HepG2 (cell line): Measurements from ENCODE around the gene SLC7A6OS. TPM values are rescaled to one million over a fixed set of nuclear protein-coding genes. Genes with fewer than 3 reads are reported as not detected.

ENCODE experiments used
- CERS6 ChIP-seq: sonication (generic); formaldehyde crosslinking; IDR thresholded peaks from 2 replicates; pipeline ENCODE4 v1.5.0; 2020; ENCODE audit warnings: missing genetic modification reagents
- E2F5 ChIP-seq: sonication (generic); formaldehyde crosslinking; conservative IDR thresholded peaks from 2 replicates; pipeline ENCODE4 v1.4.0; 2020; ENCODE audit warnings: missing genetic modification reagents
- FIP1L1 ChIP-seq: fragments of 200-400 bp; formaldehyde crosslinking; IDR thresholded peaks from 2 replicates; pipeline ENCODE4 v1.6.1; 2018; ENCODE audit warnings: low read depth, mild to moderate bottlenecking, low read length, moderate library complexity, borderline replicate concordance; ENCODE audit not compliant: insufficient read depth
- FOXA3 ChIP-seq: IDR thresholded peaks from 2 replicates; pipeline ENCODE4 v1.6.1; 2016; ENCODE audit warnings: missing genetic modification reagents, missing compliant biosample characterization
- GMEB1 ChIP-seq: sonication (generic); formaldehyde crosslinking; IDR thresholded peaks from 2 replicates; pipeline ENCODE4 v1.5.1; 2020; ENCODE audit warnings: missing genetic modification reagents, mild to moderate bottlenecking, borderline replicate concordance
- NR2C2 ChIP-seq: sonication (generic); formaldehyde crosslinking; IDR thresholded peaks from 2 replicates; pipeline ENCODE4 v1.4.0; 2020; ENCODE audit warnings: missing genetic modification reagents, mild to moderate bottlenecking, moderate library complexity, borderline replicate concordance
- REL ChIP-seq: sonication (generic); formaldehyde crosslinking; conservative IDR thresholded peaks from 2 replicates; pipeline ENCODE4 v1.8.0; 2022; ENCODE audit warnings: mild to moderate bottlenecking, missing genetic modification reagents, moderate library complexity
- TAF15 ChIP-seq: fragments of 200-400 bp; formaldehyde crosslinking; IDR thresholded peaks from one replicate; pipeline ENCODE4 v1.6.1; 2018; ENCODE audit warnings: mild to moderate bottlenecking, low read depth, low read length; ENCODE audit not compliant: poor library complexity, severe bottlenecking
- ZNF234 ChIP-seq: sonication (generic); formaldehyde crosslinking; conservative IDR thresholded peaks from 2 replicates; pipeline ENCODE4 v1.5.1; 2020; ENCODE audit warnings: mild to moderate bottlenecking, missing genetic modification reagents
- ZNF296 ChIP-seq: sonication (generic); formaldehyde crosslinking; conservative IDR thresholded peaks from 2 replicates; pipeline ENCODE4 v1.5.0; 2020; ENCODE audit warnings: mild to moderate bottlenecking, missing genetic modification reagents
- ZNF317 ChIP-seq: sonication (generic); formaldehyde crosslinking; IDR thresholded peaks from 2 replicates; pipeline ENCODE4 v1.5.0; 2020; ENCODE audit warnings: mild to moderate bottlenecking, missing genetic modification reagents
- ZNF431 ChIP-seq: sonication (generic); formaldehyde crosslinking; IDR thresholded peaks from 2 replicates; pipeline ENCODE4 v1.9.0; 2022; ENCODE audit warnings: missing genetic modification reagents, low read depth, mild to moderate bottlenecking, borderline replicate concordance
- ZNF451 ChIP-seq: sonication (generic); formaldehyde crosslinking; IDR thresholded peaks from 2 replicates; pipeline ENCODE4 v1.5.0; 2020; ENCODE audit warnings: mild to moderate bottlenecking, missing genetic modification reagents
- ZNF709 ChIP-seq: sonication (generic); formaldehyde crosslinking; IDR thresholded peaks from 2 replicates; pipeline ENCODE4 v1.5.0; 2020; ENCODE audit warnings: mild to moderate bottlenecking, missing genetic modification reagents
- ZNF790 ChIP-seq: sonication (generic); formaldehyde crosslinking; IDR thresholded peaks from 2 replicates; pipeline ENCODE4 v1.8.0; 2022; ENCODE audit warnings: missing genetic modification reagents, mild to moderate bottlenecking, borderline replicate concordance
- polyA plus RNA-seq, 8 experiments: library from polyadenylated mRNA; depleted of rRNA in 3 of 8; stranded (reverse) in 7 of 8; unstranded in 1 of 8; fragments of >200 nt; fragmentation: Illumina TruSeq in 4 of 8; extraction: Trizol in 4 of 8; gene quantifications; 2 replicates each; pipeline versions ENCODE4 v1.2.1 to v1.2.3, GENCODE V29; 2011 to 2016; ENCODE audit warnings: low read depth in 4 of 8, missing spikeins in 1 of 8, mixed read lengths in 1 of 8; ENCODE audit not compliant: insufficient read depth in 1 of 8
- total RNA-seq, 5 experiments: library from RNA; depleted of rRNA; stranded (reverse); fragments of >200 nt; fragmentation: Illumina TruSeq; extraction: Trizol; gene quantifications; 2 replicates each; pipeline ENCODE4 v1.2.3, GENCODE V29; 2016; ENCODE audit warnings: low read depth in 1 of 5
- TF ChIP-seq, protein P1 (sequence below): sonication (generic); formaldehyde crosslinking; IDR thresholded peaks from 2 replicates; pipeline ENCODE4 v1.5.0; 2020; ENCODE audit warnings: missing genetic modification reagents
- TF ChIP-seq, protein P2 (sequence below), 2 experiments: sonication (generic) in 1 of 2; formaldehyde crosslinking in 1 of 2; IDR thresholded peaks; 2 replicates each; pipeline versions ENCODE4 v1.4.0 to v1.6.1; 2016 to 2020; ENCODE audit warnings: borderline replicate concordance in 1 of 2, low read depth in 1 of 2, mild to moderate bottlenecking in 1 of 2, missing genetic modification reagents in 1 of 2

Gene SLC7A6OS
- total and polyA plus RNA-seq, 2 of the 13 experiments (the other 11 are each of a cell fraction or from before 2014, with no cell fraction given), result 11.2 to 21.5 TPM

- TF ChIP-seq, protein P1, sequence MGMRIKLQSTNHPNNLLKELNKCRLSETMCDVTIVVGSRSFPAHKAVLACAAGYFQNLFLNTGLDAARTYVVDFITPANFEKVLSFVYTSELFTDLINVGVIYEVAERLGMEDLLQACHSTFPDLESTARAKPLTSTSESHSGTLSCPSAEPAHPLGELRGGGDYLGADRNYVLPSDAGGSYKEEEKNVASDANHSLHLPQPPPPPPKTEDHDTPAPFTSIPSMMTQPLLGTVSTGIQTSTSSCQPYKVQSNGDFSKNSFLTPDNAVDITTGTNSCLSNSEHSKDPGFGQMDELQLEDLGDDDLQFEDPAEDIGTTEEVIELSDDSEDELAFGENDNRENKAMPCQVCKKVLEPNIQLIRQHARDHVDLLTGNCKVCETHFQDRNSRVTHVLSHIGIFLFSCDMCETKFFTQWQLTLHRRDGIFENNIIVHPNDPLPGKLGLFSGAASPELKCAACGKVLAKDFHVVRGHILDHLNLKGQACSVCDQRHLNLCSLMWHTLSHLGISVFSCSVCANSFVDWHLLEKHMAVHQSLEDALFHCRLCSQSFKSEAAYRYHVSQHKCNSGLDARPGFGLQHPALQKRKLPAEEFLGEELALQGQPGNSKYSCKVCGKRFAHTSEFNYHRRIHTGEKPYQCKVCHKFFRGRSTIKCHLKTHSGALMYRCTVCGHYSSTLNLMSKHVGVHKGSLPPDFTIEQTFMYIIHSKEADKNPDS (CRISPR knock-in tag), result peak; percentile 71; the same call in 1 of the 2 replicates
- no peak for TF ChIP-seq ZNF431 (CRISPR knock-in tag)
- peak; percentile 57 for TF ChIP-seq GMEB1
- no peak for TF ChIP-seq ZNF234 (CRISPR knock-in tag)
- TF ChIP-seq NR2C2, result peak; percentile 63; the same call in 1 of the 2 replicates
- no peak for TF ChIP-seq TAF15
- TF ChIP-seq ZNF317 (CRISPR knock-in tag), result peak; percentile 73; the same call in 1 of the 2 replicates
- 0 out of 2 replicates have a peak, but pooled peaks have one; percentile 42 for TF ChIP-seq CERS6 (CRISPR knock-in tag)
- TF ChIP-seq FOXA3 (CRISPR knock-in tag), result peak; percentile 82
- TF ChIP-seq ZNF790 (CRISPR knock-in tag), result no peak
- TF ChIP-seq, protein P2, sequence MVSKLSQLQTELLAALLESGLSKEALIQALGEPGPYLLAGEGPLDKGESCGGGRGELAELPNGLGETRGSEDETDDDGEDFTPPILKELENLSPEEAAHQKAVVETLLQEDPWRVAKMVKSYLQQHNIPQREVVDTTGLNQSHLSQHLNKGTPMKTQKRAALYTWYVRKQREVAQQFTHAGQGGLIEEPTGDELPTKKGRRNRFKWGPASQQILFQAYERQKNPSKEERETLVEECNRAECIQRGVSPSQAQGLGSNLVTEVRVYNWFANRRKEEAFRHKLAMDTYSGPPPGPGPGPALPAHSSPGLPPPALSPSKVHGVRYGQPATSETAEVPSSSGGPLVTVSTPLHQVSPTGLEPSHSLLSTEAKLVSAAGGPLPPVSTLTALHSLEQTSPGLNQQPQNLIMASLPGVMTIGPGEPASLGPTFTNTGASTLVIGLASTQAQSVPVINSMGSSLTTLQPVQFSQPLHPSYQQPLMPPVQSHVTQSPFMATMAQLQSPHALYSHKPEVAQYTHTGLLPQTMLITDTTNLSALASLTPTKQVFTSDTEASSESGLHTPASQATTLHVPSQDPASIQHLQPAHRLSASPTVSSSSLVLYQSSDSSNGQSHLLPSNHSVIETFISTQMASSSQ (IDR thresholded peaks at IDR 0.05; ENCODE audit: low read depth), result no peak
- TF ChIP-seq, protein P2 (CRISPR knock-in tag; IDR thresholded peaks at IDR 0.05; ENCODE audit: borderline replicate concordance), result peak; percentile 80; the same call in 1 of the 2 replicates
- peak; percentile 78 for TF ChIP-seq ZNF709
- no peak for TF ChIP-seq REL (CRISPR knock-in tag)
- TF ChIP-seq FIP1L1, result no peak
- TF ChIP-seq ZNF451 (CRISPR knock-in tag), result peak; percentile 94
- no peak for TF ChIP-seq ZNF296 (CRISPR knock-in tag)
- TF ChIP-seq E2F5 (CRISPR knock-in tag), result no peak
Measured at GRCh38 chr16:68257906-68258800, 52.6 kb downstream of the SLC7A6OS start (continued).
